HepG2 (cell line): ENCODE results near the gene APLF. TPM values are rescaled to one million over a fixed set of nuclear protein-coding genes. Genes with fewer than 3 reads are reported as not detected.
A peak's percentile ranks its signal among the peaks of the same experiment; 100 is the strongest.

ENCODE experiments used
- CBFB ChIP-seq: sonication (generic); formaldehyde crosslinking; IDR thresholded peaks from 2 replicates; pipeline ENCODE4 v1.4.0; 2020; ENCODE audit warnings: missing genetic modification reagents
- HDAC2 ChIP-seq: sonication (generic); formaldehyde crosslinking; IDR thresholded peaks from 2 replicates; pipeline ENCODE4 v1.4.0; 2020; ENCODE audit warnings: missing genetic modification reagents
- HMG20A ChIP-seq: IDR thresholded peaks from 2 replicates; pipeline ENCODE4 v1.6.1; 2016; ENCODE audit warnings: borderline replicate concordance
- SMC3 ChIP-seq: IDR thresholded peaks from 2 replicates; pipeline ENCODE4 v1.6.1; 2011; ENCODE audit warnings: low read length, improper control_type of control experiment
- SNRNP70 ChIP-seq: fragments of 200-400 bp; formaldehyde crosslinking; IDR thresholded peaks from 2 replicates; pipeline ENCODE4 v1.6.1; 2017; ENCODE audit warnings: mild to moderate bottlenecking, low read depth, low read length, moderate library complexity
- SOX13 ChIP-seq, 3 experiments: fragments of 450-650 bp in 1 of 3; sonication (generic) in 1 of 3; formaldehyde crosslinking in 1 of 3; IDR thresholded peaks in 2 of 3; conservative IDR thresholded peaks in 1 of 3; 2 replicates each; pipeline versions ENCODE4 v1.5.0 to v1.6.1; 2016 to 2020; ENCODE audit warnings: antibody characterized with exemption in 1 of 3, mild to moderate bottlenecking in 1 of 3, missing compliant biosample characterization in 1 of 3, missing genetic modification reagents in 1 of 3, moderate library complexity in 1 of 3
- SRSF9 ChIP-seq: fragments of 200-400 bp; formaldehyde crosslinking; IDR thresholded peaks from 2 replicates; pipeline ENCODE4 v1.6.1; 2018; ENCODE audit warnings: borderline replicate concordance, mild to moderate bottlenecking, low read depth, low read length; ENCODE audit not compliant: insufficient read depth, poor library complexity, severe bottlenecking
- STAG1 ChIP-seq: sonication (generic); formaldehyde crosslinking; IDR thresholded peaks from 2 replicates; pipeline ENCODE4 v1.4.0; 2020; ENCODE audit warnings: missing genetic modification reagents
- TBL1XR1 ChIP-seq: fragments of 150-350 bp; IDR thresholded peaks from 2 replicates; pipeline ENCODE4 v1.6.1; 2014; ENCODE audit warnings: borderline replicate concordance, low read length; ENCODE audit not compliant: partially characterized antibody
- TBX2 ChIP-seq: sonication (generic); formaldehyde crosslinking; IDR thresholded peaks from 2 replicates; pipeline ENCODE4 v1.5.0; 2020; ENCODE audit warnings: missing genetic modification reagents, mild to moderate bottlenecking, borderline replicate concordance
- TBX3 ChIP-seq: fragments of 450-650 bp; IDR thresholded peaks from 2 replicates; pipeline ENCODE4 v1.6.1; 2017; ENCODE audit warnings: antibody characterized with exemption, mild to moderate bottlenecking, inconsistent platforms, borderline replicate concordance
- ZNF607 ChIP-seq: sonication (generic); formaldehyde crosslinking; IDR thresholded peaks from 2 replicates; pipeline ENCODE4 v1.5.1; 2020; ENCODE audit warnings: missing genetic modification reagents, mild to moderate bottlenecking, borderline replicate concordance
- polyA plus RNA-seq, 8 experiments: library from polyadenylated mRNA; depleted of rRNA in 3 of 8; stranded (reverse) in 7 of 8; unstranded in 1 of 8; fragments of >200 nt; fragmentation: Illumina TruSeq in 4 of 8; extraction: Trizol in 4 of 8; gene quantifications; 2 replicates each; pipeline versions ENCODE4 v1.2.1 to v1.2.3, GENCODE V29; 2011 to 2016; ENCODE audit warnings: low read depth in 4 of 8, missing spikeins in 1 of 8, mixed read lengths in 1 of 8; ENCODE audit not compliant: insufficient read depth in 1 of 8
- total RNA-seq, 5 experiments: library from RNA; depleted of rRNA; stranded (reverse); fragments of >200 nt; fragmentation: Illumina TruSeq; extraction: Trizol; gene quantifications; 2 replicates each; pipeline ENCODE4 v1.2.3, GENCODE V29; 2016; ENCODE audit warnings: low read depth in 1 of 5
- TF ChIP-seq, protein P1 (sequence below): sonication (generic); formaldehyde crosslinking; IDR thresholded peaks from 2 replicates; pipeline ENCODE4 v1.4.0; 2020; ENCODE audit warnings: mild to moderate bottlenecking, low read depth, missing genetic modification reagents
- TF ChIP-seq, protein P2 (sequence below): sonication (generic); formaldehyde crosslinking; conservative IDR thresholded peaks from 2 replicates; pipeline ENCODE4 v1.4.0; 2020; ENCODE audit warnings: missing genetic modification reagents
- TF ChIP-seq, protein P3 (sequence below): sonication (generic); formaldehyde crosslinking; IDR thresholded peaks from 2 replicates; pipeline ENCODE4 v1.4.0; 2020; ENCODE audit warnings: missing genetic modification reagents

Gene APLF
- total and polyA plus RNA-seq, 2 of the 13 experiments (the other 11 are each of a cell fraction or from before 2014, with no cell fraction given): 0.45 to 2.2 TPM

DNA sequence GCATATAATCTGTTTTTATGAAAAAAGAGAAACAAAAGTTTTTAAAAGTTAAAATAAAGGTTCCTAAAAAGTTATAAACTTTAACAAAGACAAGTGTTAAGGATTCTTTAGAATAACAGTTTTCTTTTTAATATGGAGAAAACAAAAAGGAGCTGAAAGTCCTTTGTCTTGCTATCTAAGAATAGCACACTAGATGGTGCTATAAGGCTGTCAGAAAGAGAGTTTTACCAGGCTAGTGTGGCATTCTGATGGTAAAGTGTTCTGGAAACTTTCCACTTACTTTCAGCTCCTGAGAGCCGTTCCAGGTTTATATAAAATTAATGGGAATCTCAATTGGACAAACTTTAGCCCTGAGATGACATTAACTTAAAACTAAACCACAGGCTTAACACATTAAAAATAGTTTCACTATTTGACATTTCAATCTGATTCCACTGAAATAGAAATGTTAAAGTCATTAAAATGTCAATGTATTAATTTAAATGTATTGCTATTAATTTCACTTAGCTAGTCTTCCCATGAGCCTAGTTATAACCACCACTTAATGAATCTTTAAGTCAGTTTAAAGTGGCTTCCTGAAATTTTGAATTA is 4.0 kb upstream of the APLF start (continued):
- TF ChIP-seq HDAC2 (CRISPR knock-in tag) (no peak), CBFB (CRISPR knock-in tag) (no peak), SMC3 (peak; percentile 75), STAG1 (CRISPR knock-in tag) (peak; percentile 88), TBX3 (no peak), TBX2 (CRISPR knock-in tag) (no peak), ZNF607 (no peak), HMG20A (CRISPR knock-in tag) (no peak), TBL1XR1 (no peak), SRSF9 (no peak), SNRNP70 (no peak), SOX13 (IDR thresholded peaks at IDR 0.05) (no peak), SOX13 (CRISPR knock-in tag; conservative IDR thresholded peaks at IDR 0.05 in 1 of 2, IDR thresholded peaks at IDR 0.05 in 1 of 2) (no peak)
- TF ChIP-seq, protein P1, sequence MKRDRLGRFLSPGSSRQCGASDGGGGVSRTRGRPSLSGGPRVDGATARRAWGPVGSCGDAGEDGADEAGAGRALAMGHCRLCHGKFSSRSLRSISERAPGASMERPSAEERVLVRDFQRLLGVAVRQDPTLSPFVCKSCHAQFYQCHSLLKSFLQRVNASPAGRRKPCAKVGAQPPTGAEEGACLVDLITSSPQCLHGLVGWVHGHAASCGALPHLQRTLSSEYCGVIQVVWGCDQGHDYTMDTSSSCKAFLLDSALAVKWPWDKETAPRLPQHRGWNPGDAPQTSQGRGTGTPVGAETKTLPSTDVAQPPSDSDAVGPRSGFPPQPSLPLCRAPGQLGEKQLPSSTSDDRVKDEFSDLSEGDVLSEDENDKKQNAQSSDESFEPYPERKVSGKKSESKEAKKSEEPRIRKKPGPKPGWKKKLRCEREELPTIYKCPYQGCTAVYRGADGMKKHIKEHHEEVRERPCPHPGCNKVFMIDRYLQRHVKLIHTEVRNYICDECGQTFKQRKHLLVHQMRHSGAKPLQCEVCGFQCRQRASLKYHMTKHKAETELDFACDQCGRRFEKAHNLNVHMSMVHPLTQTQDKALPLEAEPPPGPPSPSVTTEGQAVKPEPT: no peak
- TF ChIP-seq, protein P2, sequence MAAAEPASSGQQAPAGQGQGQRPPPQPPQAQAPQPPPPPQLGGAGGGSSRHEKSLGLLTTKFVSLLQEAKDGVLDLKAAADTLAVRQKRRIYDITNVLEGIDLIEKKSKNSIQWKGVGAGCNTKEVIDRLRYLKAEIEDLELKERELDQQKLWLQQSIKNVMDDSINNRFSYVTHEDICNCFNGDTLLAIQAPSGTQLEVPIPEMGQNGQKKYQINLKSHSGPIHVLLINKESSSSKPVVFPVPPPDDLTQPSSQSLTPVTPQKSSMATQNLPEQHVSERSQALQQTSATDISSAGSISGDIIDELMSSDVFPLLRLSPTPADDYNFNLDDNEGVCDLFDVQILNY (CRISPR knock-in tag): no peak
- TF ChIP-seq, protein P3, sequence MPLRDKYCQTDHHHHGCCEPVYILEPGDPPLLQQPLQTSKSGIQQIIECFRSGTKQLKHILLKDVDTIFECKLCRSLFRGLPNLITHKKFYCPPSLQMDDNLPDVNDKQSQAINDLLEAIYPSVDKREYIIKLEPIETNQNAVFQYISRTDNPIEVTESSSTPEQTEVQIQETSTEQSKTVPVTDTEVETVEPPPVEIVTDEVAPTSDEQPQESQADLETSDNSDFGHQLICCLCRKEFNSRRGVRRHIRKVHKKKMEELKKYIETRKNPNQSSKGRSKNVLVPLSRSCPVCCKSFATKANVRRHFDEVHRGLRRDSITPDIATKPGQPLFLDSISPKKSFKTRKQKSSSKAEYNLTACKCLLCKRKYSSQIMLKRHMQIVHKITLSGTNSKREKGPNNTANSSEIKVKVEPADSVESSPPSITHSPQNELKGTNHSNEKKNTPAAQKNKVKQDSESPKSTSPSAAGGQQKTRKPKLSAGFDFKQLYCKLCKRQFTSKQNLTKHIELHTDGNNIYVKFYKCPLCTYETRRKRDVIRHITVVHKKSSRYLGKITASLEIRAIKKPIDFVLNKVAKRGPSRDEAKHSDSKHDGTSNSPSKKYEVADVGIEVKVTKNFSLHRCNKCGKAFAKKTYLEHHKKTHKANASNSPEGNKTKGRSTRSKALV: no peak
- TF ChIP-seq, all 625 proteins: peak for 4
